AG04450 (cell line): ENCODE results near the gene CCRL2. TPM values are rescaled to one million over a fixed set of nuclear protein-coding genes. Genes with fewer than 3 reads are reported as not detected.

Source experiments
- polyA plus RNA-seq: library from polyadenylated mRNA; depleted of rRNA; stranded (reverse); fragments of >200 nt; gene quantifications from 2 replicates; pipeline ENCODE4 v1.2.3, GENCODE V29; 2011; rRNA removed

CCRL2 gene
- polyA plus RNA-seq, 1 experiment: 0.16 TPM

Other genes starting within 250 kb of the CCRL2 start
- 0.02 TPM in 1 of 2 replicates, not detected in the other for gene CCR1, start 198.9 kb upstream of the CCRL2 start, polyA plus RNA-seq
- not detected in 2 replicates for gene CCR3, start 164.8 kb upstream of the CCRL2 start, polyA plus RNA-seq
- not detected in 2 replicates for gene CCR2, start 53.1 kb upstream of the CCRL2 start, polyA plus RNA-seq
- not detected in 2 replicates for gene CCR5, start 36.3 kb upstream of the CCRL2 start, polyA plus RNA-seq
- gene LTF, start 57.6 kb downstream of the CCRL2 start, polyA plus RNA-seq: 0.10 TPM in 1 of 2 replicates, not detected in the other
- gene RTP3, start 90.7 kb downstream of the CCRL2 start, polyA plus RNA-seq: 0.06 and 0.14 TPM in 2 replicates
- gene LRRC2, start 159.0 kb downstream of the CCRL2 start, polyA plus RNA-seq: 3.3 and 4.2 TPM in 2 replicates
- not detected in 2 replicates for gene FAM240A, start 205.3 kb downstream of the CCRL2 start, polyA plus RNA-seq